ENCODE data around the gene KREMEN2. TPM values are rescaled to one million over a fixed set of nuclear protein-coding genes. Genes with fewer than 3 reads are reported as not detected.

KREMEN2 gene
- total and polyA plus RNA-seq, 2 of the 8 experiments (the other 6 are each of a cell fraction or from before 2014, with no cell fraction given): 6.6 to 7.0 TPM

- Histone ChIP-seq H3K79me2 (ENCODE audit: control insufficient read depth in 1 of 2, insufficient read depth in 2 of 2, low read length in 2 of 2) (no peaks in the 10 kb centered on the region), H4K91ac (replicated peaks; ENCODE audit: insufficient read length, low read length) (peak overlapping the region; percentile 95), H3K9ac (replicated peaks in 1 of 4; ENCODE audit: extremely low read depth in 1 of 4, low read depth in 3 of 4, low read length in 3 of 4) (no peak overlapping the region), H2BK12ac (ENCODE audit: low read depth, low read length) (peak overlapping the region; percentile 27; the same call in 1 of the 2 replicates), H2BK5ac (ENCODE audit: low read depth, low read length) (0 out of 2 replicates have a peak overlapping the region, but pooled peaks have one; percentile 24), H3K56ac (replicated peaks; ENCODE audit: insufficient read length, low read depth, low read length) (no peak overlapping the region), H3K18ac (ENCODE audit: extremely low read depth, low read length) (peak overlapping the region; percentile 96), H3K23me2 (ENCODE audit: low read depth, low read length) (peaks cover 18% of the 10 kb centered on the region), H3K27ac (ENCODE audit: low read depth, low read length) (no peak overlapping the region), H3K79me1 (ENCODE audit: low read depth, low read length) (no peaks in the 10 kb centered on the region), H3K23ac (ENCODE audit: insufficient read length) (no peak overlapping the region), H2BK15ac (ENCODE audit: low read length) (peak overlapping the region; percentile 72; the same call in 1 of the 2 replicates), H3K9me3 (ENCODE audit: insufficient read depth in 2 of 2, low read depth in 1 of 2, low read length in 1 of 2) (no peaks in the 10 kb centered on the region), H2AK5ac (ENCODE audit: low read depth, low read length) (no peak overlapping the region; the same call in 1 of the 2 replicates), H3K4me2 (ENCODE audit: insufficient read depth in 1 of 2, low read depth in 2 of 2, low read length in 2 of 2) (peak overlapping the region; percentile 64 to 86), H3K36me3 (ENCODE audit: control insufficient read depth in 2 of 4, insufficient read depth in 4 of 4, low read length in 3 of 4) (no peaks in the 10 kb centered on the region), H3K14ac (ENCODE audit: insufficient read length) (no peak overlapping the region), H2AFZ (ENCODE audit: low read length) (no peak overlapping the region), H2BK20ac (ENCODE audit: low read length) (peak overlapping the region; percentile 72; the same call in 1 of the 2 replicates), H4K20me1 (replicated peaks in 1 of 2; ENCODE audit: control insufficient read depth in 1 of 2, insufficient read depth in 2 of 2, low read length in 2 of 2) (peaks cover 5 to 6% of the 10 kb centered on the region in 2 experiments), H2BK120ac (replicated peaks; ENCODE audit: low read depth, low read length) (no peak overlapping the region), H3K4me1 (replicated peaks in 1 of 4; ENCODE audit: control insufficient read depth in 3 of 4, insufficient read depth in 4 of 4, low read length in 3 of 4) (peaks cover 0 to 19% (median 10%) of the 10 kb centered on the region in 4 experiments; a peak in 5 of 7 replicates), H3K4ac (replicated peaks; ENCODE audit: insufficient read length, low read depth, low read length) (peak overlapping the region; percentile 80), H4K5ac (ENCODE audit: insufficient read length, low read depth, low read length) (no peak overlapping the region), H3K4me3 (ENCODE audit: extremely low read depth in 1 of 4, insufficient read depth in 2 of 4, low read depth in 3 of 4, low read length in 4 of 4) (peak overlapping the region; percentile 14 to 80 (median 28)), H4K8ac (ENCODE audit: extremely low read depth, insufficient read depth, low read length) (0 out of 2 replicates have a peak overlapping the region, but pooled peaks have one; percentile 80), H3K27me3 (replicated peaks in 1 of 4; ENCODE audit: control insufficient read depth in 3 of 4, extremely low read depth in 1 of 4, insufficient read depth in 3 of 4, low read length in 3 of 4) (peaks cover 9 to 19% (median 14%) of the 10 kb centered on the region in 4 experiments; a peak in 6 of 7 replicates)
- CTCF ChIA-PET (ENCODE audit: partially characterized antibody): interaction anchor here (0.6 to 5.6 kb wide), 15 partner anchors 9 to 146 kb away, joined by 3 to 41 read pairs (median 5); partner anchors contain the start of genes PKMYT1 and PRSS21
- 67% methylated on average over 25 of the region's 28 CpGs; no CpG with 5 or more reads in 1 of the 2 experiments for WGBS, 2 experiments (ENCODE audit: extremely low coverage in 1 of 2, insufficient coverage in 1 of 2, insufficient read length in 1 of 2, insufficient replicate concordance in 2 of 2, low coverage in 1 of 2, low lambda C conversion rate in 2 of 2, missing lambda C conversion rate in 1 of 2)
- FAIRE-seq (no peak), DNase-seq (ENCODE audit: low read depth in 1 of 2, low spot score in 2 of 2) (peak in 1 of 2 experiments; percentile 76)
- POLR2A ChIA-PET (ENCODE audit: partially characterized antibody): interaction anchor here (1.0 to 25.4 kb wide), 9 partner anchors 11 to 190 kb away, joined by 3 to 455 read pairs (median 4); partner anchors contain the start of genes CLDN6, HCFC1R1, PKMYT1 and THOC6
- TF ChIP-seq TAF1 (IDR thresholded peaks at IDR 0.05; ENCODE audit: low read depth, low read length) (no peak), TBP (IDR thresholded peaks at IDR 0.05; ENCODE audit: low read depth, low read length) (no peak), RNF2 (IDR thresholded peaks at IDR 0.05; ENCODE audit: borderline replicate concordance, low read depth, low read length, missing control alignments, poor library complexity, severe bottlenecking) (no peak), TAF7 (optimal IDR thresholded peaks at IDR 0.05; ENCODE audit: borderline replicate concordance, low read depth, low read length) (no peak), HDAC2 (IDR thresholded peaks at IDR 0.05; ENCODE audit: borderline replicate concordance in 1 of 2, low read depth in 2 of 2, low read length in 2 of 2) (no peak), RFX5 (IDR thresholded peaks at IDR 0.05; ENCODE audit: borderline replicate concordance, low read depth, low read length) (no peak), CHD2 (IDR thresholded peaks at IDR 0.05; ENCODE audit: low read length) (no peak), EZH2 (IDR thresholded peaks at IDR 0.05; ENCODE audit: low read depth, low read length, severe bottlenecking) (no peak), POU5F1 (IDR thresholded peaks at IDR 0.05; ENCODE audit: low read depth, low read length) (no peak), SP2 (IDR thresholded peaks at IDR 0.05; ENCODE audit: low read length) (no peak)
Observed at GRCh38 chr16:2962334-2963073, 1.6 kb upstream of the KREMEN2 start.
